ENCODE measurements around the gene ALCAM.

ALCAM gene

DNA sequence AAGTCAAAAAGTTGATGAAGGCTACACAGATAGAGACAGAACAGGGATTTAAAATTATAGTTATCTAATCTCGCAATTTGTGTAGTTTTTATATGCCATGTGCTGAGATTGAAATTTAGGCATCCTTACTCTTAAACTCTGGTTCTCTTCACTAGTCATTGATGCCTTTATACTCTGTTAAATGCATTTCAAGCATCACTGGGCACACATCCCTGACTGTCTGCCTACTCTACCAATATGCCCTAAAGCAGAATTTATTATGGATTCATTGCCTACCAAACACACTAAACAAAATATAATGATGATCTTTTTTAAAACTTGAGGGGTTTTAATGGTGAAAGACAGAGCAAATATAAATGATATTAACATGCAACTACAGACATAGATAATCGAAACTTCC, 10.3 kb upstream of the ALCAM start:
- DNase-seq (ENCODE audit: low read depth), result no peak

DNA sequence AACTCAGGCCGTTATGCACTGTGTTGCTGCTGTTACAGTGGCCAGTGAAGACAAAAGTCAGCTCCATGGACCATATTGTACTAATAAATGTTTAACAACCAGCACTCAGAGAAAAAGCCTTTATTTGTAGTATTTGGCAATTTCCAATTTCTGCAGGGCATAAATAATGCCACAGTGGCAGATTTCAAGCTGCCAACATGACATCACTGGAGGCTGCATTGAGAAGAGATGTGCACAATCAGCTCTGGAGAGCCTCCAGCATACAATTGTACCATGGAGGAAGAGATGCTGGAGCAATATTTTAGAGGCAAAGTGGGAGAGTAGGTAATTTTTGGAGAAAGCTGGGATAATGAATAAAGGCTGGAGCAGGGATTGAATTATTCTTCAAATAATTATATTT, 9.7 kb upstream of the ALCAM start:
- no peak for DNase-seq (ENCODE audit: low read depth)

DNA sequence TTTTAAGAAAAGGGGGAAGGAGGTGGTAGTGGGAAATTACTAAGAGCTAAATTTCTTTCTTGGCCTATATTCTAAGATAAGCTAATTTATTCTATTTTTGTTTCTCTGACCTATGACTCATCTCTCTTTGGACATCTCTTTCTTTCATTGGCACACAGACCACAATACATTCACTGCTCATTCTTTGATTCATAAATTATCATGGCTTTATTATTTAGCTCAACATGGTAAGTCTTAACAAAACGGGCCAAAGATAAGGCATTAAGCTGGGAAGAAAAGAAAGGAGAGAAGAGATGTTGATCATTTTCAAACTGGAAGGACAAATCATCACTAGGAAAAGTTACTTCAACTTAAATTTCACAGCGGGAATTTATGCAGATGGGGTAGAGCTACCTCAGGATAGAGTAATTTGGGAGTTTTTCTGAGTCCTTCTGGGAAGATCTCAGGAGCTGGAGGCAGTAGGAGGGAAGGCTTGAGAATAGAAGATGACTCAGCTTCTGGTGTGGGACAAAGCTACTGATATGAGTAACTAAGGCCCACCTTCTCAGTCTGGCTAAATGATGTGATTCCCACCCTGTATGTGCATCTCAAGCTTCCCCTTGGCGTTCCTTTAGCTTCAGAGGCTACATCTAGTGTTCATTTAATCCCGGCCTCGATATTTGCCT, 7.5 kb upstream of the ALCAM start:
- no peak for DNase-seq (ENCODE audit: low read depth)

DNA sequence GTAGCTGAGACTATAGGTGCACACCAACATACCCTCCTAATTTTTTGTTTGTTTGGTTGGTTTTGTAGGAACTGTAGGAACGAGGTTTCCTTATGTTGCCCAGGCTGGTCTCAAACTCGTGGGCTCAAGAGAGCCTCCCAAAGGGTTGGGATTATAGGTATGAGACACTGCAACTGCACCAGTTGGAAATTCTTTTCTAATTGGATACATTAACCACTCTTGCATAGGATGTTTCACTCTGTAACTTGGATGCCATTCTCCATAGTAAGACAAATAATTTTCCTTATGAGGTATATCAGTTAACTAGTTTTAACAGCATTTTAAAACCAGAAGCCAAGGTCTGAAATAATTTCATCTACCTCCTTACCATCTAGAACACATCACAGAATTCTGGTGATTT, 6.7 kb upstream of the ALCAM start:
- no peak for DNase-seq (ENCODE audit: low read depth)

DNA sequence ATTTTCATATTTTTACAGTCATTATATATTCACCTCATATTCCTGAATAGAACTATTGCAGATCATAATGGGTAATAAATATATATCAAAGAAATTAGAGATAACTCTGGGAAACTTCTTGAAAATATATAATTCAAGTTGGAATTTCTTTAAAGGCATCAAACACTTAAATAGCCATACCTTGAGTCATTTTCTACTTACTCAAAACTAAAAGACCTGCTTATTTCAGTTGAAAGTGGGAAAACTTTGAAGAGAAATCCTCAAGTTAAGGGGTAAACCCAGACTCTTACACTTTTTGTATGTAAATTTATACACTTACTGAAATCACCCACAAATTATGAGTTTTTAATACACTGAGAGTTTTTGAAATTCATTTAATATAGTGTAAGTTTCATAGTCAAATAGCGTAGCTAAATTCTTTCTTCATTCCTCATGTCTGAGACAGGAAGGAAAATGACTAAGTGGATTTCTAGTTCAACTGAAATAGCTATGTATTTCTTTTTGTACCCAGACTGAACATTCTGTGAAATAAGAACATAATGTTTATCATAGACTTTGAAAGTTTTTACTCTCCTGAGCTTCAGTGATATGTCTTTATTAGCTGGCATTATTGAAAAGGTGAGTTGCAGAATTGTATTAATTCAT, 4.6 kb upstream of the ALCAM start:
- no peak for DNase-seq (ENCODE audit: low read depth)

DNA sequence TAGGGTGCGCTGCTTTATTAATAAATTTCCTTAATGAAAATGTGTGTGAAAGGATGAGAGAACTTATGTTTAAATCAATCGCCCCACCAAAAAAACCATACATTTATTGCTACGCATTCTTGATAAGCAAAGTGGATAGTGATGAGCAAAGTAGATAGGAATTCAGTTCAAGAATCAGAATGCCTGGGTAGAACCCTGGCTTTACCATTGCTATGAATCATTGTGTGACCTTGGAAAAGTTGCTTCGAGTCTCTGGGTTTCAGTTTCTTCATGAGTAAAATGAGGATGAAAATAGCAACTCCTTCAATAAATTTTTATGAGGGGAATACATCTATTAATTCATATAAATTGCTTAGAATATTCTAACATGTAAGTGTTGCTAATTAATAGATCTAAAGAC, 2.6 kb upstream of the ALCAM start:
- no peak for DNase-seq (ENCODE audit: low read depth)

DNA sequence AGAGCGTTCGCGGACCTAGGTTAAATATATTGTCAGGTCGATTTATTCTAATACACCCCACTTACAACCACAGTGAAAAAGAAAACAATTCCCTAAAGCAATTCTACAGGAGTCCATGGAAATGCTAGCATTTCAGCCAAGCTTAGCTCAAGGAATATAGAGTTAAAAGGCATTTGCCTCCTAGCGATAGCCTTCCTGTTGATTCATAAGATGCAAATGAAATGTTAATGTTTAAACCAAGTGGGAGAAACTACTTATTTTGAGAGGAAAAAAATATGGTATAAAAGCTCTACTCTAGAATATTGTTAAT, 1.7 kb upstream of the ALCAM start:
- no peak for DNase-seq (ENCODE audit: low read depth)

DNA sequence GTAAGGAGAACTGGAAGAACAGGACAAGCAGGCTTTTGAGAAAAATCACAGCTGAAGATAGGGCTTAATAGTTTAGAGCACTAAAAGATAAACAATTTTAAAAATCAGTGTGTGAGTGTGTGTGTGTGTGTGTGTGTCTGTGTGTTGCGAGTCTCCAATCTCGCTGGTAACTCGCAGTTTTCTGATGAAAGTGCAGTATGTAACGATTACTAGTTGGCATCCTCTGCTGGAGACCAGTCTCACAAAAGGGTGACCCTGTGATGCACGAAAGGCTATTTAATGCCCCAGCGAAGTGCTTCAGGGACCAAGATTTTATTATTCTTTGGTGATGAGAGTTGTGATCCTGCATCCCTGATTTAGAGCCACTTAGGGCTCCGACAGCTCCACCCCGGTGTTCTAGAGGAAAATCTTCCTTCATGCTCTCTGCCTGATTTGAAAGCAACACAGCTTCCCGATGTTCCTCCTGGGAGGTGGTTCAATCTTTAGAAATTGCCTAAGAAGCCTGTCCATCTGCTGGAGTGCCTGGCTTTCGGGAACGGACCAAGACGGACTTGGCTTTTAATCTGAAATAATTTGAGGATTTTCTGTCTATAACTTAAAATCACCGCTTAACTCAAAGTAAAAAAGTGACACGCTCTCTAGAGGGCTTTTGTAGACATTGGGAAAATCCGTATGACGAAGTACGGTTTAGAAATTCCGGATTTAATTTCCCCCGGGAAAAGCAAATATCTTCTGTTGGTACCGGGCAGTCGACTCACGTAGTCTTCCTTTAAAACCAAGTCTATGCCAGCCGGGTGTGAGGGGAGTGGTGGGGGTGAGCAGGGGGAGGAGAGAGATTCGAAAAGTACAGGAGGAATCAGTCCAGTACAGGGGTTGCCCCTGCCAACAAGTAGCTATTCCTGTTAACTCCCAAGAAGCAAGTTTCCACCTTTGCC, 1.1 kb upstream of the ALCAM start:
- no peak for DNase-seq (ENCODE audit: low read depth)

DNA sequence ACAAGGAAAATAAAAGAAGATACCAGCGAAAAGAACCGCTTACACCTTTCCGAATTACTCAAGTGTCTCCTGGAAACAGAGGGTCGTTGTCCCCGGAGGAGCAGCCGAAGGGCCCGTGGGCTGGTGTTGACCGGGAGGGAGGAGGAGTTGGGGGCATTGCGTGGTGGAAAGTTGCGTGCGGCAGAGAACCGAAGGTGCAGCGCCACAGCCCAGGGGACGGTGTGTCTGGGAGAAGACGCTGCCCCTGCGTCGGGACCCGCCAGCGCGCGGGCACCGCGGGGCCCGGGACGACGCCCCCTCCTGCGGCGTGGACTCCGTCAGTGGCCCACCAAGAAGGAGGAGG, 325 bp downstream of the ALCAM start:
- no peak for DNase-seq (ENCODE audit: low read depth)

DNA sequence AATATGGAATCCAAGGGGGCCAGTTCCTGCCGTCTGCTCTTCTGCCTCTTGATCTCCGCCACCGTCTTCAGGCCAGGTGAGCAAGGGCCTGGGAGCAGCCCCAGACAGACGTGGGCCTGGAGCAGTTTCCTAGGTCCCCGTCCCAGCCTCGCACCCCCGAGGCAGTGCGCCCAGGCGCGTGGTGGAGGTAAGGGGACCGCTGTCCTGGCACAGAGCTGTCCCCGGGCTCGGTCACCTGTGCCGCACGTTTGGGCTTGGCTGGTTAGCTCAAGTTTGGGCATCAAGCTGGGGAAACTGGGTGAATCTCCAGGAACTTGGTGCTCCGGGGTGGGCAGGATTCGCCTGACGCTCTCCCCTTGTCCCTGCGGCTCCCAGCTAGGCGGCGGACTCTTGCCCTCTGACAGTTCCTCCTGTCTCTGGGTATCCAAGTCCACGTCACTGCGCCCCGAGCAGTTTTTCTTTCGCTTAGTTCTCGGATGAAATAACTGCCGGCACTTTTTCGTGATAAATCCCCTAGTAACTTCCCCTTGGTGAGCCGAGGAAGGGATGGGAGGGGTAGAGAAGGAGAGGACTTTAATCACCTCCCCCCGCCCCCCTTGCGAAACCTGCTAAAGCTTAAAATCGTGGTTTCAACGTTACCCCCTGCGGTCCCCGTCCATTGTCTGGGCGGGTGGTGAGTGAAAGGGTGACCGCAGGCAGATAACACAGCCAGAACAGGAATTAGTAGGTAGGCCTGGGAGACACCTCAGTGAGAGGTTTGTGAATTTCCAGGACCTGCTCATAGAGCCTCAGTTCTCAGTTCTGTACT, 901 bp downstream of the ALCAM start:
- DNase-seq (ENCODE audit: low read depth), result peak; percentile 22

DNA sequence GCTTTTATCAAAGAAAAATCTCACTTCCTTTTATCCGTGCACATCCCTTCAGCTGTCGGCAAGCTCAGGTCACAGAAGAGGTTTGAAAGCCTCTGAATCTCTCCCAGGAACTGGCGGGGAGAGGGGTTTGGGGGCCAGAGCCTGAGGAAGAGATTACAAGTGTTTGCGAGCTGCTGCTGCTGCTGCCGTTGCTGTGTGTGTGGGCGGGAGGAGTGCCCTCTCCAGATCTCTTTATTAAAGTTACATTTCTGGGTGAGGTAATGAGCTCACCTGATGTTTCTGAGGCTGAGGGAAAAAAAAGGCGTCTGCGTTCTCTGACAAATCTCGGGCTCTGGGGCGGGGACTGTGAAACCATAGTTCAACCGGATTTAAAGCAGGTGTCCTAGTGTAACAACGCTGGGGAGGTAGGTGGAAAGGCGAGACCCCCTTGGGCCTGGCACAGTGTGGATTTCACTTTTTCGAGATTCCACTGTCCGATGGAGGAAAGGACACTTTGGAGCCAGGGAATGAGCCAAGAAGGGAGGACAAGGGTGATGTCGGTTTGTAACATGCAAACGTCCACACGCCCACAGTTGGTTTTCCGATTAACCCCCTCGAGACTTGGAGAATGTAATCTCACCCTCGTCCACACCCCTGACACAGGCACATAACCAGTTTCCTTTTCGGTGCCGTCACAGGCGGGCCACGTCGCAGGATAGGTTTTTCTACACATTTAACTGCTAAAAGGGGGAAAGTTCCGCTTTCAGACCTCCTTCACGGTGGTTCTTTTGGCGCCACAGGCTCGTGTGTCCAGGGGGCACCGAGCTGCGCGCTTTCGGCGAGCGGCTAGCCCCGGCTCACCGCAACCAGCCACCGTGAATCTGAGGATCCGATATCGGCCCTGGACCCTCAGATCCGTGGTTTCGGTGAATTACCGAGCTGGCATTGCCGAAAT, 2.1 kb downstream of the ALCAM start:
- peak; percentile 42 for DNase-seq (ENCODE audit: low read depth)

DNA sequence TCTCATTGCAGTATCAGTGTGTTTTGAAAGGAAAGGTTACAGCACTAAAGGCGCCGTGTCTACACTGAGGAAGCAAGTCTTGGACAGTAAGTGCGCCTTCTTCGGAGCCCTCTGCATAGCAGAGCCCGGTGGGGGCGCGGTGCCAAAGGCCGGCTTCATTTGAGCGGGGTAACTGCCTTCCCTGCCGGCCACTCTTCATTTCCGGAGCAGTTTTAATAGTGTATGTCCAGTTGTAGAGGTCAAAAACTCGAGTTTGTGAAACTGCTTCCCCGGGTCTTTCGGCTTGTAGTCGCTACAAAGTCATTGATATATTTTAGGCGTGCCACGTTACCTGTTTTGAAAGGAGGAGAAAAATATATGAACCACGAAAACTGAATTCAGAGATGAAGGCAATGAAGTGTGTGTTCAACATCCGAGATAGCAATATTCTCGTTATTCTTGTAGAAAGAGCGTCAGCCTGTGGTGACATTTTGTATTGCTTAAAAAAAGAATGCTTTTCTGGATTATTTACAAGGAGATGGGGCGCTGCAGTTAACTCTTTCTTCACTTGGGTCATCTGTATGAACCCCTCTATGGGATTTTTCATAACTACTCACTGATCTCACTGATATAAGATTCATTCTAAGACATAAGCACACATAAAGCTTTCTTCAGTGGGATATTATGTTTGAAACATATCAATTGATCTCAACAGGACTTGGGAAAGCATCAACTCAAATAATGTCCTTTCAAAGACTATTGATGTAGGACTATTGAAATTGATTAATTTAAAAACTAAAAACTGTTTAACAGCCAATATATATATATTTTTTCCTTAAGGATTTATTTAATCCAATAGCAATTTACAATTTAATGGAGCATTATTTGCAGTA, 3.0 kb downstream of the ALCAM start:
- peak; percentile 4 for DNase-seq (ENCODE audit: low read depth)

DNA sequence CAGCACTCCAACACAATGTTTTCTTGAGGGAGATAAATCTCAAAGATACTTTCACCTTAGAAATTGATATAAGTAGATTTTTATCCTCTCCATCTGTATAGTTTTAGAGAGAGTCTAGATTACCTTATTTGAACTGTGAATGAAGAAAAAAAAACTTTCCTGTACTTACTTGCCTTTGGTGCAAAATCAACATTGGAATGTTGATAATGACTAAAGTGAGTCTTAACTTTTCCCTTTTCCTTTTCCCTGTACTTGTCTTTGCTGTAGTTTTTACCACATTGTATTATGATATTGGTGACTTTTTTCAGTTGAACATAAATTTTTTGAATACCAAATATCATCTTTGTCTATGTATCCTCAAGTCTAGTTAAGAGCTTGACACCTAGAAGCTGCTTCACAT, 6.7 kb downstream of the ALCAM start:
- DNase-seq (ENCODE audit: low read depth), result no peak

DNA sequence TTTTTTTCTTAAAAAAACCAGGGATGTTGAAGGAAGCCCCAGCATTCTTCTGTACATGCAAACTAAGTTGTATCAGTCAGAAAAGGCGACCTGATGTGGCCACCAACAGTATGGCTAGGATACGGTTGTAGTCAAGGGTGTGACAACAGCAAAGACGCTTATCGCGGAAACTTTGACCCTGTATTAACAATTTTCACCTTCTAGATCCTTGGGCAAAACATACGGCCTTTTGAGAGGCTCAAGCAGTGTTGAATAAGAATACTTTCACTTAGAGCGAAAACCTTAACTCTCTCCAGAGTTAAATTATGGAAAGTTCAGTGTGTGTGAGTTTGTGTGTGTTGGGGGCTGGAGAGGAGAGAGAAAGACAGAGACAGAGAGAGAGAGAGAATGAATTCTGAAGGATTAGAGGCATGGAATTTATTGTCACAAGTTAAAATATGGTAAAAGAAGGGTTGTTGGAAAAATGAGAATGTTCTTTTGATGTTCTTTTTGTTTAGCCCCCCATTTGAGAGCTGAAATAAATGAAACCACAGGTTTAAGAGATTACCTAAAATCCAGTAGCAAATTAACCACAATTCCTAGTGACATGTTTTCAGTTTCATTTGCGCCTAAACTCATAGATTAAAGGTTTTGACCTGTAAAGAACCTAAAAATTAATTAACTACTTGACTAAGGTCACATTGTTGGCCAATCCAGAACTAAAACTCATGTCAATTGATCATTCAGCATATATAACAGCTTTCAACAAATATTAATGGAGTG, 9.2 kb downstream of the ALCAM start:
- no peak for DNase-seq (ENCODE audit: low read depth)

DNA sequence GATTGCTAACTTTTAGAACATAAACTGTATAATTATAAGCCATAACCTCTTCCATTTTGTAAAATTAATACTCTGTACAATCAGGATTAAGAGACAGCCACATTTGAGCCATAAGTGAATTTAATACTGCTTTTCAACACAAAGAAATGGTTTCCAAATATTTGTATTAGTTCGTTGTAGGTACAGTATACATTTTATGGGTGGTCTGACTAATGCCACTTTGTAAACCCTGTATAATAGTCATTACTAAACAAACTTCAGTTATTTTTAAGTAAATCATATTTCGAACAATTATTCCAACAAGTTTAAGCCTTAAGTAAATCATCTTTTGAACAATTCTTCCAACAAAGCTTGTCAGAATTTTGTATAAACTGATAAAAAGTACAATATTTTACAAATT, 11.0 kb downstream of the ALCAM start:
- no peak for DNase-seq (ENCODE audit: low read depth)

DNA sequence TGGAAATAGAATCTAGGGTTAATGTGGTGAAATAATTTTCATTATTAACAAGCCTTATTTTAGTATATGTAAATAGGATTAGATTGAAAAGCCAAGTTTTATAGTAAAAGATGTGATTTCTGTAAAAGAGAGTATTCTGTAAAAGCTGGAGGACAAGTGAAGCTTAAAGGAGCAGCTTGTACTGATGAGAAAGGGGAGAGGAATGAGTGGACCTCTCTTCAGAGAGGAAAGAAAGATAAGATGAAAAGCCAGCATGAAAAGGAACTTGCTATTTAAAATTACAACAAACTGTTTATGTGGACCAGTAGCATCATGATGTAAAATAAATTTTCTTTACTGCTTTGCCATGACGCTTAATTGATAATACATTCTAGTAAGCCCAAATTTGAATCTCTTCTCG, 18.5 kb downstream of the ALCAM start:
- DNase-seq (ENCODE audit: low read depth), result no peak

DNA sequence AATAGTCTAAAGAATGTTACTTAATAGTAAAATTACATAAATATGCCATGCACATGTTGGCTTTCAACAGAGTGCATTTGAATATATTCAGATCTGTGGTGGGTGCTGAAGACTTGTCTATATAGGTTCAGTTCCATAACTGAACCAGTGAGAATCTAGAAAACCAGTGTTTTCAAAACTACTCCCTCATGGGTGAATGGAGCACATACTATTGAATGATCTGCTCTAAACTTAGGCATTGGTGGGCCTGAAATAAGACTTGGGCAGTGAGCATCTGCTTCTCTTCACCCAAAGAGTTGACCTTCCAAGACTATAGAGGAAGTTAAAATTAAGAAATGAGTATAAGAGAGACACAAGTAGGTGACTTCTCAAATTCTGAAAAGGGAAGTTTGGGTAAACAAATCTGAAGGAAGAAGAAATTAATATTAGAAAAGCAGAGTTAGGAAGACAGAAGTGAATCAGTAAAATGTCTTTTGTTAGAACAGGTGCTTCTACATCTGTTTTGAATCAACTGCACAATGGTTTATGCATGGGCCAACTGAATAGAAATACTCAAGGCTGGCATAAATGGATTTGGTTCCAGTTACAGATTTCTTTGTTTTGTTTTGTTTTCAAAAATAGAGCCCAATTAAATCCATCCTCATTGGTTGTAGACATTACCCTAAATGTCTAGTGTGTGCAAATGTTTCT, 19.3 kb downstream of the ALCAM start:
- no peak for DNase-seq (ENCODE audit: low read depth)

DNA sequence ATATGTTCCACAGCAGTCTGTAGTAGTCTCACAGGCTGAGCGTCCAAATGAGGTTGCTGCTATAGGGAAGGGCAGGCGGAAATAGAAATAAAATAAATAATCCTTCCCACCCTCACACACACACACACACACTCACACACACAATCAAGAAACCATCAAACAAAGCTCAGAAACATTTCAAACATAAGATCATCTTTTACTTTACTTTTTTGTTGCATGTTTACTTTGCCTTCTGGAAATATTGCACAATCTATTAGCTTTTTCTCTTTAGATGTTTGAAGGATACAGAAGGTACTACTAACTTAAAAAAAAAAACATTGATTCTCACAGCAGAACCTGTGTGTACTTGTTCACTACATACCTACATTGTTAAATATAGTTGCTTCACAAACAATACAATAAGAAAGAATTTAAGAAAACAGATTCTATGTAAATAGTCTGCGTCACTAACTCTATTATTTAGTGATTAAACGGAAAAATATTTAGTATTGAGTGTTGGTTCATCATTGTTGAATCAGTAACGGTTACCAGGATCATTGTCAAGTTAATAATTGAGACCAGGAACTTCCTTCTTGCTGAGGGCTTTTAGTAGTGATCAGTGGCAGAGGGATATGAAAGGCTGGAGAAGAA, 20.5 kb downstream of the ALCAM start:
- no peak for DNase-seq (ENCODE audit: low read depth)

DNA sequence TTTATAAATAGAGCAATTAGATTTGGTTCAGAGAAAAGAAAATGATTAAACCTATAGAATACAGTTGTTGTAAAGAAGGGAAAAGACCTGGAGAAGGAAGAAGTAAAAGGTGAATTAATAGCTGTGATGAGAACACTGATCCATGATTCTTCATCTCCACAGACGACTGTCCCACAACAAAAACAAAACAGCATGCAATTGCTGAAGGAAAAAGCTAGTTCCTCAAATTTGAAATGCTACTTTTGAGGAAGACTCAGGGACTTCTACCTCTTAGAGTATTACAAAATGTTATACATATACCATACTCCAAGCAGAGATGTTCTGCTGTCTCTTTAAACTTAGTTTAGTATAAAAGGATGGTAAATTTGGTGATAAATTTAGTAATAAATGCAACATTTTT, 21.5 kb downstream of the ALCAM start:
- DNase-seq (ENCODE audit: low read depth), result no peak

Data from activated T-helper 1 cell treated with Interleukin-2 at 50 U/mL for 16 hours (primary cell).